Fibroblast of lung (primary cell): ENCODE results near the gene FANCL. TPM values are rescaled to one million over a fixed set of nuclear protein-coding genes. Genes with fewer than 3 reads are reported as not detected.

ENCODE experiments used
- DNase-seq, 2 donors: peaks; one replicate each; pipeline versions ENCODE4 v3.0.0 to v3.0.0-alpha.2; 2010; ENCODE audit warnings: low read depth in 2 of 2
- H2AFZ ChIP-seq: 2 replicates; pipeline ENCODE4 v1.5.1; 2012; ENCODE audit warnings: low read length, control low read depth, inconsistent platforms
- H3K27ac ChIP-seq: 2 replicates; pipeline ENCODE4 v1.5.1; 2011; ENCODE audit warnings: low read length, control low read depth; ENCODE audit not compliant: insufficient read depth
- H3K27me3 ChIP-seq: 2 replicates; pipeline ENCODE4 v1.5.1; 2011; ENCODE audit warnings: mild to moderate bottlenecking, low read length; ENCODE audit not compliant: control insufficient read depth, insufficient read depth
- H3K36me3 ChIP-seq: 2 replicates; pipeline ENCODE4 v1.5.1; 2011; ENCODE audit warnings: low read length; ENCODE audit not compliant: control insufficient read depth, insufficient read depth
- H3K4me1 ChIP-seq: 2 replicates; pipeline ENCODE4 v1.5.1; 2011; ENCODE audit warnings: low read length; ENCODE audit not compliant: control insufficient read depth, insufficient read depth; ENCODE audit errors: extremely low read depth
- H3K4me2 ChIP-seq: 2 replicates; pipeline ENCODE4 v1.5.1; 2011; ENCODE audit warnings: low read length, control low read depth; ENCODE audit not compliant: insufficient read depth; ENCODE audit errors: extremely low read depth
- H3K4me3 ChIP-seq, 4 experiments: fragments of 200-600 bp in 1 of 4; sonication (generic) in 1 of 4; replicated peaks in 1 of 4; 2 replicates each; pipeline ENCODE4 v1.5.1; 2011 to 2016; ENCODE audit warnings: low read length in 4 of 4, low read depth in 3 of 4, mild to moderate bottlenecking in 3 of 4, control low read depth in 2 of 4, inconsistent platforms in 1 of 4, mixed read lengths in 1 of 4; ENCODE audit not compliant: insufficient read depth in 1 of 4; ENCODE audit errors: control extremely low read depth in 1 of 4
- H3K79me2 ChIP-seq: 2 replicates; pipeline ENCODE4 v1.5.1; 2012; ENCODE audit warnings: mild to moderate bottlenecking, low read length, inconsistent platforms; ENCODE audit not compliant: control insufficient read depth, insufficient read depth
- H3K9ac ChIP-seq: 2 replicates; pipeline ENCODE4 v1.5.1; 2011; ENCODE audit warnings: mild to moderate bottlenecking, low read length, control low read depth; ENCODE audit not compliant: insufficient read depth
- H3K9me3 ChIP-seq: 2 replicates; pipeline ENCODE4 v1.5.1; 2012; ENCODE audit warnings: low read depth, low read length; ENCODE audit not compliant: control insufficient read depth, insufficient read depth
- H4K20me1 ChIP-seq: 2 replicates; pipeline ENCODE4 v1.5.1; 2011; ENCODE audit warnings: low read length; ENCODE audit not compliant: control insufficient read depth, insufficient read depth; ENCODE audit errors: extremely low read depth
- EZH2 ChIP-seq: IDR thresholded peaks from 2 replicates; pipeline ENCODE4 v1.5.1; 2012; ENCODE audit warnings: low read length, control low read depth, mild to moderate bottlenecking; ENCODE audit errors: missing control alignments
- polyA plus RNA-seq, 2 donors: library from polyadenylated mRNA; depleted of rRNA in 1 of 2; stranded (reverse) in 1 of 2; unstranded in 1 of 2; fragments of >200 nt; gene quantifications; 2 replicates each; pipeline ENCODE4 v1.2.1, GENCODE V29; 2011 to 2012; ENCODE audit warnings: missing spikeins in 1 of 2
- total RNA-seq: library from RNA; depleted of rRNA; stranded (reverse); fragments of >200 nt; gene quantifications from 2 replicates; pipeline ENCODE4 v1.2.1, GENCODE V29; 2014
- TF ChIP-seq, protein P1 (sequence below), 2 donors: IDR thresholded peaks in 1 of 2; conservative IDR thresholded peaks in 1 of 2; 1 replicate in 1 of 2; 2 replicates in 1 of 2; pipeline ENCODE4 v1.5.1; 2011 to 2012; ENCODE audit warnings: low read length in 2 of 2, control low read depth in 1 of 2, inconsistent platforms in 1 of 2, low read depth in 1 of 2, mild to moderate bottlenecking in 1 of 2

Gene FANCL
- total and polyA plus RNA-seq, 2 donors (not counting 1 experiment from before 2014, with no cell fraction given), result 15.2 to 19.7 TPM

DNA sequence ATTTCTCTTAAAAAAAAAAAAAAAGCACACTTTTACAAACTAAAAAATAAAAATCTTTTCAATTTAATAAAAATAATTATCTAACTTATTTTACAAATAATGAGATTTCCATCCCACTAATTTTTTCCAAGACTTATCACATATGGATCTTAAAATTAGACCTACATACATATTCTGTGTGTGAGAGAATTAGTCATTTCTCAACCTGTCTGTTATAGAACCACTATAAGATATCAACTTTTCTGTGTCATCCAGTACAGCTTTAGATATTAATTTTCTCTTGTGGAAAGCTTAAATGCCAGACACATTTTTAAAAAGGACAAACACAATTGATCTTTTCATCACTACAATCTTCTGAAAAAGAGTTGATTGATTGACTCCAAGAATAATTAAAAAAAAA lies 38.1 kb downstream of the FANCL start:
- Histone ChIP-seq H2AFZ (no peak overlapping the region), H4K20me1 (no peaks in the 10 kb centered on the region), H3K4me1 (no peaks in the 10 kb centered on the region), H3K9me3 (no peaks in the 10 kb centered on the region), H3K27me3 (no peaks in the 10 kb centered on the region), H3K79me2 (no peaks in the 10 kb centered on the region), H3K36me3 (no peaks in the 10 kb centered on the region), H3K27ac (no peak overlapping the region), H3K4me2 (no peak overlapping the region), H3K4me3 (no peak overlapping the region), H3K9ac (no peak overlapping the region)
- TF ChIP-seq, protein P1, sequence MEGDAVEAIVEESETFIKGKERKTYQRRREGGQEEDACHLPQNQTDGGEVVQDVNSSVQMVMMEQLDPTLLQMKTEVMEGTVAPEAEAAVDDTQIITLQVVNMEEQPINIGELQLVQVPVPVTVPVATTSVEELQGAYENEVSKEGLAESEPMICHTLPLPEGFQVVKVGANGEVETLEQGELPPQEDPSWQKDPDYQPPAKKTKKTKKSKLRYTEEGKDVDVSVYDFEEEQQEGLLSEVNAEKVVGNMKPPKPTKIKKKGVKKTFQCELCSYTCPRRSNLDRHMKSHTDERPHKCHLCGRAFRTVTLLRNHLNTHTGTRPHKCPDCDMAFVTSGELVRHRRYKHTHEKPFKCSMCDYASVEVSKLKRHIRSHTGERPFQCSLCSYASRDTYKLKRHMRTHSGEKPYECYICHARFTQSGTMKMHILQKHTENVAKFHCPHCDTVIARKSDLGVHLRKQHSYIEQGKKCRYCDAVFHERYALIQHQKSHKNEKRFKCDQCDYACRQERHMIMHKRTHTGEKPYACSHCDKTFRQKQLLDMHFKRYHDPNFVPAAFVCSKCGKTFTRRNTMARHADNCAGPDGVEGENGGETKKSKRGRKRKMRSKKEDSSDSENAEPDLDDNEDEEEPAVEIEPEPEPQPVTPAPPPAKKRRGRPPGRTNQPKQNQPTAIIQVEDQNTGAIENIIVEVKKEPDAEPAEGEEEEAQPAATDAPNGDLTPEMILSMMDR (conservative IDR thresholded peaks at IDR 0.05 in 1 of 2, IDR thresholded peaks at IDR 0.05 in 1 of 2; ENCODE audit: low read depth in 1 of 2, low read length in 2 of 2), result no peak
- no peak for TF ChIP-seq EZH2
- DNase-seq, result no peak

DNA sequence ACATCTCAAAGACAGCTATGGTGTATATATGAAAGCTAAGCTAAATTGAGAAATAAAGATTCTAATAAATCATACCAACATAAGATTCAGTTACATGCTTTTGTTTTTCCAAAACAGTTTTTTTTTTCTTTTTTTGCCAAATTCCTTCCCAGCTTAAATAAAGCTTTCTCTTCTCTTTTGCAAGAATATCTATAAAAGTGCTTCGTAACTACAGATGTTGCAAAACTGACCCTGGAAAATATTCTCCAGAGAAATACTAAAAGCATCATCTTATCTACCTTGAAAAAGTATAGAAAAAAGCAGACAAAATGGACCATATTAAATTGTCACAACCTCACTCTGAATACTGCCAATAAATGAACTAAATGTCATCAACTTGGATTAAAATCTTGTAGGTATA lies 38.7 kb downstream of the FANCL start:
- H3K9ac ChIP-seq, result no peak overlapping the region
- H3K27me3 ChIP-seq, result no peaks in the 10 kb centered on the region
- H3K4me2 ChIP-seq, result no peak overlapping the region
- H3K9me3 ChIP-seq, result no peaks in the 10 kb centered on the region
- no peaks in the 10 kb centered on the region for H4K20me1 ChIP-seq
- no peaks in the 10 kb centered on the region for H3K4me1 ChIP-seq
- H3K4me3 ChIP-seq, result no peak overlapping the region
- no peaks in the 10 kb centered on the region for H3K79me2 ChIP-seq
- DNase-seq, result no peak
- H2AFZ ChIP-seq, result no peak overlapping the region
- TF ChIP-seq EZH2, result no peak
- TF ChIP-seq, protein P1 (conservative IDR thresholded peaks at IDR 0.05 in 1 of 2, IDR thresholded peaks at IDR 0.05 in 1 of 2; ENCODE audit: low read depth in 1 of 2, low read length in 2 of 2), result no peak
- no peaks in the 10 kb centered on the region for H3K36me3 ChIP-seq
- no peak overlapping the region for H3K27ac ChIP-seq

DNA sequence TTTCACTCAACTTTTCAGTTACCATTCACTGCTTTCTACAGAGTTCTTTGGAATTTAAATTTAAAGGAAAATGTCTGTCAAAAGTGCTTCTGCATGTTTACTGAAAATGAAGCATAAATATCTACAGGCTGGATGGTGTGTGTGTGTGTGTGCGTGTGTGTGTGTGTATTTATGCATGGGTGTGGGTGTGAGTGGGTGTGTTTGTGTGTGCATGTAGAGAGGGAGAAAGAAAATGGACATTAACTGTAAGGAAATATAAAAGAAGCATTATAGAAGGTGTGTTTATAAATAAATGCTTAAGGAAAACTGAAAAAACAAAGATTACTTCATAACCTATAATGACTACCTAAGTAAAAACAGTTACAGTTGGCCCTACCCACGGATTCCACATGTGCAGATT lies 43.2 kb downstream of the FANCL start:
- no peaks in the 10 kb centered on the region for H3K9me3 ChIP-seq
- TF ChIP-seq, protein P1 (conservative IDR thresholded peaks at IDR 0.05 in 1 of 2, IDR thresholded peaks at IDR 0.05 in 1 of 2; ENCODE audit: low read depth in 1 of 2, low read length in 2 of 2), result no peak
- no peak for TF ChIP-seq EZH2
- H3K9ac ChIP-seq, result no peak overlapping the region
- H3K27ac ChIP-seq, result no peak overlapping the region
- no peak overlapping the region for H2AFZ ChIP-seq
- H4K20me1 ChIP-seq, result no peaks in the 10 kb centered on the region
- no peak for DNase-seq
- no peaks in the 10 kb centered on the region for H3K27me3 ChIP-seq
- H3K36me3 ChIP-seq, result no peaks in the 10 kb centered on the region
- H3K4me3 ChIP-seq, result no peak overlapping the region
- H3K4me2 ChIP-seq, result no peak overlapping the region
- no peaks in the 10 kb centered on the region for H3K79me2 ChIP-seq
- no peaks in the 10 kb centered on the region for H3K4me1 ChIP-seq
